GM23338 (cell line): Measurements from ENCODE around the gene INPP4B. TPM values are rescaled to one million over a fixed set of nuclear protein-coding genes. Genes with fewer than 3 reads are reported as not detected.

Experiments used
- ATAC-seq: fragments of 200-7000 bp; cut with Tn5 transposase; 3 replicates; pipeline ENCODE4 v1.9.1; 2020
- DNase-seq: peaks from one replicate; pipeline ENCODE4 v3.0.0-alpha.2; 2015; ENCODE audit warnings: low spot score
- H2AFZ ChIP-seq: fragments of 200-600 bp; sonication (generic); 2 replicates; pipeline ENCODE4 v1.8.0; 2016; ENCODE audit warnings: antibody characterized with exemption, mild to moderate bottlenecking, moderate library complexity
- H3F3A ChIP-seq: fragments of 200-600 bp; sonication (generic); replicated peaks from 2 replicates; pipeline ENCODE4 v1.8.0; 2017; ENCODE audit warnings: antibody characterized with exemption, mixed run types, low read depth
- H3K27ac ChIP-seq: fragments of 200-600 bp; sonication (generic); 2 replicates; pipeline ENCODE4 v1.6.1; 2016; ENCODE audit warnings: low read depth
- H3K27me3 ChIP-seq: fragments of 200-600 bp; sonication (generic); 2 replicates; pipeline ENCODE4 v1.8.0; 2016; ENCODE audit warnings: mild to moderate bottlenecking, mixed run types, moderate library complexity; ENCODE audit not compliant: insufficient read depth
- H3K36me3 ChIP-seq: fragments of 200-600 bp; sonication (generic); 2 replicates; pipeline ENCODE4 v1.8.0; 2016; ENCODE audit warnings: mild to moderate bottlenecking; ENCODE audit not compliant: insufficient read depth
- H3K4me1 ChIP-seq: fragments of 200-600 bp; sonication (generic); 2 replicates; pipeline ENCODE4 v1.8.0; 2016; ENCODE audit warnings: mild to moderate bottlenecking, moderate library complexity; ENCODE audit not compliant: insufficient read depth
- H3K4me2 ChIP-seq: fragments of 200-600 bp; sonication (generic); 2 replicates; pipeline ENCODE4 v1.7.1; 2017; ENCODE audit warnings: mixed run types
- H3K4me3 ChIP-seq: fragments of 200-600 bp; sonication (generic); 2 replicates; pipeline ENCODE4 v1.6.1; 2016; ENCODE audit warnings: mixed run types
- H3K79me2 ChIP-seq: fragments of 200-600 bp; sonication (generic); replicated peaks from 2 replicates; pipeline ENCODE4 v1.8.0; 2017; ENCODE audit warnings: mild to moderate bottlenecking; ENCODE audit not compliant: insufficient read depth
- H3K9me2 ChIP-seq: fragments of 200-600 bp; sonication (generic); 2 replicates; pipeline ENCODE4 v1.8.0; 2017; ENCODE audit not compliant: insufficient read depth
- H4K20me1 ChIP-seq: fragments of 200-600 bp; sonication (generic); replicated peaks from 2 replicates; pipeline ENCODE4 v1.8.0; 2017; ENCODE audit warnings: mild to moderate bottlenecking; ENCODE audit not compliant: insufficient read depth
- H3K27ac Mint-ChIP-seq: 2 replicates; pipeline ENCODE4 v1.8.0; 2020; ENCODE audit warnings: inconsistent platforms, mild to moderate bottlenecking, moderate library complexity, mixed read lengths
- H3K27me3 Mint-ChIP-seq: 3 replicates; pipeline ENCODE4 v1.8.0; 2022; ENCODE audit warnings: low read depth, mild to moderate bottlenecking, moderate library complexity, mixed read lengths, inconsistent platforms; ENCODE audit not compliant: insufficient read depth, poor library complexity
- H3K36me3 Mint-ChIP-seq: 3 replicates; pipeline ENCODE4 v1.8.0; 2021; ENCODE audit warnings: low read depth, mild to moderate bottlenecking, inconsistent platforms, moderate library complexity, mixed read lengths
- H3K4me1 Mint-ChIP-seq: 3 replicates; pipeline ENCODE4 v1.8.0; 2020; ENCODE audit warnings: mild to moderate bottlenecking, inconsistent platforms, mixed read lengths
- H3K4me3 Mint-ChIP-seq: 3 replicates; pipeline ENCODE4 v1.8.0; 2021; ENCODE audit warnings: moderate library complexity, mild to moderate bottlenecking, inconsistent platforms, mixed read lengths
- H3K9me3 Mint-ChIP-seq: 3 replicates; pipeline ENCODE4 v1.8.0; 2020; ENCODE audit warnings: moderate library complexity, mild to moderate bottlenecking, inconsistent platforms, mixed read lengths
- CREB1 ChIP-seq: fragments of 250-450 bp; sonication (Bioruptor Pico); IDR thresholded peaks from 2 replicates; pipeline ENCODE4 v1.5.0; 2020; ENCODE audit warnings: low read depth, mild to moderate bottlenecking, moderate library complexity
- EZH2 ChIP-seq: fragments of 200-600 bp; sonication (generic); IDR thresholded peaks from one replicate; pipeline ENCODE4 v1.8.0; 2017; ENCODE audit warnings: antibody characterized with exemption, mild to moderate bottlenecking, low read depth; ENCODE audit not compliant: unreplicated experiment
- EZH2phosphoT487 ChIP-seq: fragments of 200-600 bp; sonication (generic); IDR thresholded peaks from one replicate; pipeline ENCODE4 v1.8.1; 2018; ENCODE audit warnings: antibody characterized with exemption; ENCODE audit not compliant: unreplicated experiment
- JUNB ChIP-seq: IDR thresholded peaks from one replicate; pipeline ENCODE4 v1.6.1; 2016; ENCODE audit warnings: antibody characterized with exemption; ENCODE audit not compliant: unreplicated experiment
- NANOG ChIP-seq: IDR thresholded peaks from 2 replicates; pipeline ENCODE4 v1.6.1; 2016; ENCODE audit warnings: antibody characterized with exemption, borderline replicate concordance
- POLR2AphosphoS5 ChIP-seq: IDR thresholded peaks from 2 replicates; pipeline ENCODE4 v1.6.1; 2016; ENCODE audit warnings: antibody characterized with exemption, low read depth
- STAT1 ChIP-seq: IDR thresholded peaks from one replicate; pipeline ENCODE4 v1.6.1; 2016; ENCODE audit warnings: antibody characterized with exemption; ENCODE audit not compliant: unreplicated experiment
- ZNF114 ChIP-seq: fragments of 250-450 bp; sonication (Bioruptor Pico); IDR thresholded peaks from 2 replicates; pipeline ENCODE4 v1.5.0; 2020; ENCODE audit warnings: mild to moderate bottlenecking, moderate library complexity
- ZNF331 ChIP-seq: fragments of 250-450 bp; sonication (Bioruptor Pico); IDR thresholded peaks from 2 replicates; pipeline ENCODE4 v1.5.0; 2020; ENCODE audit warnings: low read depth, mild to moderate bottlenecking, moderate library complexity
- polyA plus RNA-seq: library from polyadenylated mRNA; unstranded; fragments of >200 nt; fragmentation: Nextera tagmentation; extraction: Ambion mirVana; gene quantifications from 2 replicates; pipeline ENCODE4 v1.2.1, GENCODE V29; 2016
- total RNA-seq: library from RNA; depleted of rRNA; stranded (reverse); fragments of >200 nt; shearing (Covaris generic); gene quantifications from 2 replicates; pipeline ENCODE4 v1.2.3, GENCODE V29; 2014
- TF ChIP-seq, protein P1 (sequence below): IDR thresholded peaks from one replicate; pipeline ENCODE4 v1.6.1; 2018; ENCODE audit warnings: antibody characterized with exemption; ENCODE audit not compliant: unreplicated experiment
- TF ChIP-seq, protein P2 (sequence below): IDR thresholded peaks from 2 replicates; pipeline ENCODE4 v1.6.1; 2016; ENCODE audit warnings: antibody characterized with exemption
- TF ChIP-seq, protein P3 (sequence below), 2 experiments: fragments of 200-600 bp in 1 of 2; sonication (generic) in 1 of 2; conservative IDR thresholded peaks; 2 replicates each; pipeline versions ENCODE4 v1.5.1 to v1.6.1; 2016 to 2017; ENCODE audit warnings: antibody characterized with exemption in 2 of 2, low read depth in 2 of 2, mild to moderate bottlenecking in 2 of 2, moderate library complexity in 1 of 2
- TF ChIP-seq, protein P4 (sequence below): fragments of 250-450 bp; sonication (Bioruptor Pico); IDR thresholded peaks from 2 replicates; pipeline ENCODE4 v1.5.0; 2020; ENCODE audit warnings: mild to moderate bottlenecking, moderate library complexity

INPP4B gene
- total and polyA plus RNA-seq, 2 experiments from 2014 or later, result 0.11 to 0.14 TPM

DNA sequence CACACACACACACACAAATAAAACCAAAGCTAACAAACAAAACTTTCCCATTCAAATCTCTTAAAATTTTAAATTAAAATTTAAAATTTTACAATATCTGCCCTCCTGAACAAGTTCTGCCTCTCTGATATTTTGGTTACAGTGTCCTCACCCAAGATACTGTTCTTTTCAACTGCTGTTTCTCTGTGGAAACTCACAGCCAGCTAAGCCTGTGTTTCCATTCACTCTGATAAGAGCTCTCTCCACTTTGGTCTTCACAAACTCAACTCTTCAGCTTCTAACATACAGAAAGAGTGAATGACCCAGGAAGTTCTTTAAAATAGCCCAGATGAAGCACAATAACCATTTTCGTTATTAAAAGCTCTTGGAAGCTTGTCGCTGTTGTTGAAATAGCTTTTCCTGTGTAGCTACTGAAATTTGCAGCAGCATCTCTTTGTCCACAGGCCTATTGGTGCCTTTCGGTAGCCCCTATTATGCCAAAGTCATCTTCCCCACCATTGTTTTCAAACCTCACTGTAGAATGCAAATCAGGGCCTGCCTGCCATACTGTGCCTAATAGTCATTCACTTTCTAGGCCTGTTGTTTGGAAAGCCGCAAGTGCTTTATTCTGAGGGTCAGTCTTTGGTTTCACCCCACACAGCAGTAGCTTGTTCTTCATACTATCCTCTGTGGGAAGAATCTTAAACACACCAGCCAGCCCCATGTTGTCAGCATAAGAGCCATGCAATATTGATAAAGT, 19.4 kb downstream of the INPP4B start:
- Histone ChIP-seq H4K20me1 (no peaks in the 10 kb centered on the region), H3K4me3 (no peak overlapping the region), H3K4me2 (no peak overlapping the region), H3K27me3 (no peaks in the 10 kb centered on the region), H3K9me2 (no peaks in the 10 kb centered on the region), H3F3A (no peaks in the 10 kb centered on the region), H3K27ac (no peak overlapping the region), H2AFZ (peak overlapping the region; percentile 61), H3K79me2 (no peaks in the 10 kb centered on the region), H3K36me3 (no peaks in the 10 kb centered on the region), H3K4me1 (peaks cover 5% of the 10 kb centered on the region; the same call in 1 of the 2 replicates)
- H3K4me3 Mint-ChIP-seq, result no peak overlapping the region
- H3K9me3 Mint-ChIP-seq, result no peaks in the 10 kb centered on the region
- ATAC-seq, result peak; percentile 86
- TF ChIP-seq EZH2phosphoT487, result no peak
- TF ChIP-seq, protein P1, sequence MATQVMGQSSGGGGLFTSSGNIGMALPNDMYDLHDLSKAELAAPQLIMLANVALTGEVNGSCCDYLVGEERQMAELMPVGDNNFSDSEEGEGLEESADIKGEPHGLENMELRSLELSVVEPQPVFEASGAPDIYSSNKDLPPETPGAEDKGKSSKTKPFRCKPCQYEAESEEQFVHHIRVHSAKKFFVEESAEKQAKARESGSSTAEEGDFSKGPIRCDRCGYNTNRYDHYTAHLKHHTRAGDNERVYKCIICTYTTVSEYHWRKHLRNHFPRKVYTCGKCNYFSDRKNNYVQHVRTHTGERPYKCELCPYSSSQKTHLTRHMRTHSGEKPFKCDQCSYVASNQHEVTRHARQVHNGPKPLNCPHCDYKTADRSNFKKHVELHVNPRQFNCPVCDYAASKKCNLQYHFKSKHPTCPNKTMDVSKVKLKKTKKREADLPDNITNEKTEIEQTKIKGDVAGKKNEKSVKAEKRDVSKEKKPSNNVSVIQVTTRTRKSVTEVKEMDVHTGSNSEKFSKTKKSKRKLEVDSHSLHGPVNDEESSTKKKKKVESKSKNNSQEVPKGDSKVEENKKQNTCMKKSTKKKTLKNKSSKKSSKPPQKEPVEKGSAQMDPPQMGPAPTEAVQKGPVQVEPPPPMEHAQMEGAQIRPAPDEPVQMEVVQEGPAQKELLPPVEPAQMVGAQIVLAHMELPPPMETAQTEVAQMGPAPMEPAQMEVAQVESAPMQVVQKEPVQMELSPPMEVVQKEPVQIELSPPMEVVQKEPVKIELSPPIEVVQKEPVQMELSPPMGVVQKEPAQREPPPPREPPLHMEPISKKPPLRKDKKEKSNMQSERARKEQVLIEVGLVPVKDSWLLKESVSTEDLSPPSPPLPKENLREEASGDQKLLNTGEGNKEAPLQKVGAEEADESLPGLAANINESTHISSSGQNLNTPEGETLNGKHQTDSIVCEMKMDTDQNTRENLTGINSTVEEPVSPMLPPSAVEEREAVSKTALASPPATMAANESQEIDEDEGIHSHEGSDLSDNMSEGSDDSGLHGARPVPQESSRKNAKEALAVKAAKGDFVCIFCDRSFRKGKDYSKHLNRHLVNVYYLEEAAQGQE, result no peak
- TF ChIP-seq NANOG, result no peak
- TF ChIP-seq CREB1 (CRISPR knock-in tag), result no peak
- no peak for TF ChIP-seq ZNF114 (CRISPR knock-in tag)
- TF ChIP-seq, protein P2, sequence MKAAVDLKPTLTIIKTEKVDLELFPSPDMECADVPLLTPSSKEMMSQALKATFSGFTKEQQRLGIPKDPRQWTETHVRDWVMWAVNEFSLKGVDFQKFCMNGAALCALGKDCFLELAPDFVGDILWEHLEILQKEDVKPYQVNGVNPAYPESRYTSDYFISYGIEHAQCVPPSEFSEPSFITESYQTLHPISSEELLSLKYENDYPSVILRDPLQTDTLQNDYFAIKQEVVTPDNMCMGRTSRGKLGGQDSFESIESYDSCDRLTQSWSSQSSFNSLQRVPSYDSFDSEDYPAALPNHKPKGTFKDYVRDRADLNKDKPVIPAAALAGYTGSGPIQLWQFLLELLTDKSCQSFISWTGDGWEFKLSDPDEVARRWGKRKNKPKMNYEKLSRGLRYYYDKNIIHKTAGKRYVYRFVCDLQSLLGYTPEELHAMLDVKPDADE, result no peak
- TF ChIP-seq, protein P3, sequence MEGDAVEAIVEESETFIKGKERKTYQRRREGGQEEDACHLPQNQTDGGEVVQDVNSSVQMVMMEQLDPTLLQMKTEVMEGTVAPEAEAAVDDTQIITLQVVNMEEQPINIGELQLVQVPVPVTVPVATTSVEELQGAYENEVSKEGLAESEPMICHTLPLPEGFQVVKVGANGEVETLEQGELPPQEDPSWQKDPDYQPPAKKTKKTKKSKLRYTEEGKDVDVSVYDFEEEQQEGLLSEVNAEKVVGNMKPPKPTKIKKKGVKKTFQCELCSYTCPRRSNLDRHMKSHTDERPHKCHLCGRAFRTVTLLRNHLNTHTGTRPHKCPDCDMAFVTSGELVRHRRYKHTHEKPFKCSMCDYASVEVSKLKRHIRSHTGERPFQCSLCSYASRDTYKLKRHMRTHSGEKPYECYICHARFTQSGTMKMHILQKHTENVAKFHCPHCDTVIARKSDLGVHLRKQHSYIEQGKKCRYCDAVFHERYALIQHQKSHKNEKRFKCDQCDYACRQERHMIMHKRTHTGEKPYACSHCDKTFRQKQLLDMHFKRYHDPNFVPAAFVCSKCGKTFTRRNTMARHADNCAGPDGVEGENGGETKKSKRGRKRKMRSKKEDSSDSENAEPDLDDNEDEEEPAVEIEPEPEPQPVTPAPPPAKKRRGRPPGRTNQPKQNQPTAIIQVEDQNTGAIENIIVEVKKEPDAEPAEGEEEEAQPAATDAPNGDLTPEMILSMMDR (conservative IDR thresholded peaks at IDR 0.05; ENCODE audit: low read depth in 2 of 2), result no peak
- TF ChIP-seq, protein P4, sequence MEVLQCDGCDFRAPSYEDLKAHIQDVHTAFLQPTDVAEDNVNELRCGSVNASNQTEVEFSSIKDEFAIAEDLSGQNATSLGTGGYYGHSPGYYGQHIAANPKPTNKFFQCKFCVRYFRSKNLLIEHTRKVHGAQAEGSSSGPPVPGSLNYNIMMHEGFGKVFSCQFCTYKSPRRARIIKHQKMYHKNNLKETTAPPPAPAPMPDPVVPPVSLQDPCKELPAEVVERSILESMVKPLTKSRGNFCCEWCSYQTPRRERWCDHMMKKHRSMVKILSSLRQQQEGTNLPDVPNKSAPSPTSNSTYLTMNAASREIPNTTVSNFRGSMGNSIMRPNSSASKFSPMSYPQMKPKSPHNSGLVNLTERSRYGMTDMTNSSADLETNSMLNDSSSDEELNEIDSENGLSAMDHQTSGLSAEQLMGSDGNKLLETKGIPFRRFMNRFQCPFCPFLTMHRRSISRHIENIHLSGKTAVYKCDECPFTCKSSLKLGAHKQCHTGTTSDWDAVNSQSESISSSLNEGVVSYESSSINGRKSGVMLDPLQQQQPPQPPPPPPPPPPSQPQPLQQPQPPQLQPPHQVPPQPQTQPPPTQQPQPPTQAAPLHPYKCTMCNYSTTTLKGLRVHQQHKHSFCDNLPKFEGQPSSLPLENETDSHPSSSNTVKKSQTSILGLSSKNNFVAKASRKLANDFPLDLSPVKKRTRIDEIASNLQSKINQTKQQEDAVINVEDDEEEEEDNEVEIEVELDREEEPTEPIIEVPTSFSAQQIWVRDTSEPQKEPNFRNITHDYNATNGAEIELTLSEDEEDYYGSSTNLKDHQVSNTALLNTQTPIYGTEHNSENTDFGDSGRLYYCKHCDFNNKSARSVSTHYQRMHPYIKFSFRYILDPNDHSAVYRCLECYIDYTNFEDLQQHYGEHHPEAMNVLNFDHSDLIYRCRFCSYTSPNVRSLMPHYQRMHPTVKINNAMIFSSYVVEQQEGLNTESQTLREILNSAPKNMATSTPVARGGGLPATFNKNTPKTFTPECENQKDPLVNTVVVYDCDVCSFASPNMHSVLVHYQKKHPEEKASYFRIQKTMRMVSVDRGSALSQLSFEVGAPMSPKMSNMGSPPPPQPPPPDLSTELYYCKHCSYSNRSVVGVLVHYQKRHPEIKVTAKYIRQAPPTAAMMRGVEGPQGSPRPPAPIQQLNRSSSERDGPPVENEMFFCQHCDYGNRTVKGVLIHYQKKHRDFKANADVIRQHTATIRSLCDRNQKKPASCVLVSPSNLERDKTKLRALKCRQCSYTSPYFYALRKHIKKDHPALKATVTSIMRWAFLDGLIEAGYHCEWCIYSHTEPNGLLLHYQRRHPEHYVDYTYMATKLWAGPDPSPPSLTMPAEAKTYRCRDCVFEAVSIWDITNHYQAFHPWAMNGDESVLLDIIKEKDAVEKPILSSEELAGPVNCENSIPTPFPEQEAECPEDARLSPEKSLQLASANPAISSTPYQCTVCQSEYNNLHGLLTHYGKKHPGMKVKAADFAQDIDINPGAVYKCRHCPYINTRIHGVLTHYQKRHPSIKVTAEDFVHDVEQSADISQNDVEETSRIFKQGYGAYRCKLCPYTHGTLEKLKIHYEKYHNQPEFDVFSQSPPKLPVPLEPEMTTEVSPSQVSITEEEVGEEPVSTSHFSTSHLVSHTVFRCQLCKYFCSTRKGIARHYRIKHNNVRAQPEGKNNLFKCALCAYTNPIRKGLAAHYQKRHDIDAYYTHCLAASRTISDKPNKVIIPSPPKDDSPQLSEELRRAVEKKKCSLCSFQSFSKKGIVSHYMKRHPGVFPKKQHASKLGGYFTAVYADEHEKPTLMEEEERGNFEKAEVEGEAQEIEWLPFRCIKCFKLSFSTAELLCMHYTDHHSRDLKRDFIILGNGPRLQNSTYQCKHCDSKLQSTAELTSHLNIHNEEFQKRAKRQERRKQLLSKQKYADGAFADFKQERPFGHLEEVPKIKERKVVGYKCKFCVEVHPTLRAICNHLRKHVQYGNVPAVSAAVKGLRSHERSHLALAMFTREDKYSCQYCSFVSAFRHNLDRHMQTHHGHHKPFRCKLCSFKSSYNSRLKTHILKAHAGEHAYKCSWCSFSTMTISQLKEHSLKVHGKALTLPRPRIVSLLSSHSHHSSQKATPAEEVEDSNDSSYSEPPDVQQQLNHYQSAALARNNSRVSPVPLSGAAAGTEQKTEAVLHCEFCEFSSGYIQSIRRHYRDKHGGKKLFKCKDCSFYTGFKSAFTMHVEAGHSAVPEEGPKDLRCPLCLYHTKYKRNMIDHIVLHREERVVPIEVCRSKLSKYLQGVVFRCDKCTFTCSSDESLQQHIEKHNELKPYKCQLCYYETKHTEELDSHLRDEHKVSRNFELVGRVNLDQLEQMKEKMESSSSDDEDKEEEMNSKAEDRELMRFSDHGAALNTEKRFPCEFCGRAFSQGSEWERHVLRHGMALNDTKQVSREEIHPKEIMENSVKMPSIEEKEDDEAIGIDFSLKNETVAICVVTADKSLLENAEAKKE, result no peak
- no peak for TF ChIP-seq EZH2
- TF ChIP-seq STAT1, result no peak
- TF ChIP-seq POLR2AphosphoS5, result no peak
- TF ChIP-seq ZNF331 (CRISPR knock-in tag), result no peak
- no peak for TF ChIP-seq JUNB
- H3K27me3 Mint-ChIP-seq, result no peaks in the 10 kb centered on the region
- no peaks in the 10 kb centered on the region for H3K36me3 Mint-ChIP-seq
- H3K4me1 Mint-ChIP-seq, result peaks cover 10% of the 10 kb centered on the region; the same call in 2 of the 3 replicates
- H3K27ac Mint-ChIP-seq, result no peak overlapping the region
- peak; percentile 13 for DNase-seq
